HepG2 (cell line): ENCODE measurements around the gene KLHL12. TPM values are rescaled to one million over a fixed set of nuclear protein-coding genes. Genes with fewer than 3 reads are reported as not detected.

Experiments used
- ATAC-seq: fragments of 200-7000 bp; cut with Tn5 transposase; 3 replicates; pipeline ENCODE4 v1.9.1; 2020; ENCODE audit warnings: mild to moderate bottlenecking, moderate library complexity
- BruUV-seq: library from RNA; stranded (reverse); fragments of 400-500 nt; replicated peaks from 2 replicates; lab custom pipeline; 2021; lab: Mats Ljungman, UMichigan
- CTCF ChIA-PET: fragments of 300-600 bp; formaldehyde crosslinking; extraction: SDS; loops from one replicate; lab custom pipeline; 2021; ENCODE audit warnings: low total read pairs, inconsistent platforms, low intra/inter-chr PET ratio; lab: Yijun Ruan, JAX
- POLR2A ChIA-PET: fragments of 350-600 bp; sonication (Branson Sonifier 250); formaldehyde crosslinking; loops from one replicate; lab custom pipeline; 2020; ENCODE audit warnings: antibody characterized with exemption, inconsistent platforms; lab: Yijun Ruan, JAX
- DNase-seq: peaks from one replicate; pipeline ENCODE4 v3.0.0-alpha.2; 2015; ENCODE audit warnings: low spot score
- FAIRE-seq: peaks from 3 replicates; lab custom pipeline; 2011; peaks lifted over from hg19 to GRCh38; lab: Jason Lieb, UNC
- H2AFZ ChIP-seq: one replicate; pipeline ENCODE4 v1.6.1; 2011; ENCODE audit warnings: low read length, inconsistent platforms
- H3K27ac ChIP-seq: fragments of 300-600 bp; 3 replicates; pipeline ENCODE4 v1.8.0; 2011; ENCODE audit warnings: mixed run types, mild to moderate bottlenecking, mixed read lengths, low read length, inconsistent platforms; ENCODE audit not compliant: insufficient read depth; ENCODE audit errors: extremely low read length
- H3K27me3 ChIP-seq, 2 experiments: fragments of 200-600 bp in 1 of 2; 2 replicates in 1 of 2; 3 replicates in 1 of 2; pipeline versions ENCODE4 v1.6.0 to v1.8.0; 2011; ENCODE audit warnings: low read length in 2 of 2, mild to moderate bottlenecking in 2 of 2, moderate library complexity in 2 of 2, inconsistent platforms in 1 of 2; ENCODE audit not compliant: insufficient read depth in 2 of 2, control insufficient read depth in 1 of 2
- H3K36me3 ChIP-seq, 2 experiments: fragments of 200-600 bp in 1 of 2; replicated peaks in 1 of 2; 2 replicates in 1 of 2; 3 replicates in 1 of 2; pipeline versions ENCODE4 v1.5.1 to v1.8.0; 2011; ENCODE audit warnings: low read length in 2 of 2, inconsistent platforms in 1 of 2; ENCODE audit not compliant: insufficient read depth in 2 of 2, control insufficient read depth in 1 of 2
- H3K4me1 ChIP-seq: 2 replicates; pipeline ENCODE4 v1.5.1; 2012; ENCODE audit warnings: low read length, inconsistent platforms; ENCODE audit not compliant: insufficient read depth
- H3K4me2 ChIP-seq: 2 replicates; pipeline ENCODE4 v1.6.0; 2011; ENCODE audit warnings: low read depth, low read length, inconsistent platforms
- H3K4me3 ChIP-seq, 3 experiments: fragments of 200-600 bp in 1 of 3; sonication (generic), shearing (Covaris generic) in 1 of 3; replicated peaks in 1 of 3; 2 replicates each; pipeline ENCODE4 v1.5.1; 2011 to 2016; ENCODE audit warnings: low read length in 3 of 3, inconsistent platforms in 2 of 3, low read depth in 2 of 3, mild to moderate bottlenecking in 2 of 3, control low read depth in 1 of 3, mixed read lengths in 1 of 3; ENCODE audit not compliant: insufficient read depth in 1 of 3
- H3K79me2 ChIP-seq: one replicate; pipeline ENCODE4 v1.6.1; 2011; ENCODE audit warnings: low read length, inconsistent platforms; ENCODE audit not compliant: insufficient read depth
- H3K9ac ChIP-seq: 2 replicates; pipeline ENCODE4 v1.6.0; 2011; ENCODE audit warnings: mild to moderate bottlenecking, low read depth, low read length, inconsistent platforms; ENCODE audit not compliant: insufficient read depth
- H3K9me3 ChIP-seq: 2 replicates; pipeline ENCODE4 v1.5.1; 2012; ENCODE audit warnings: mild to moderate bottlenecking, low read length
- H4K20me1 ChIP-seq: 2 replicates; pipeline ENCODE4 v1.6.0; 2011; ENCODE audit warnings: inconsistent platforms, mild to moderate bottlenecking, low read length, moderate library complexity; ENCODE audit not compliant: insufficient read depth
- CREM ChIP-seq, 2 experiments: sonication (generic) in 1 of 2; formaldehyde crosslinking in 1 of 2; IDR thresholded peaks; 2 replicates each; pipeline versions ENCODE4 v1.4.0 to v1.6.1; 2016 to 2020; ENCODE audit warnings: antibody characterized with exemption in 1 of 2, mild to moderate bottlenecking in 1 of 2, missing genetic modification reagents in 1 of 2
- EED ChIP-seq: sonication (generic); formaldehyde crosslinking; IDR thresholded peaks from 2 replicates; pipeline ENCODE4 v1.5.0; 2020; ENCODE audit warnings: mild to moderate bottlenecking, missing genetic modification reagents
- JDP2 ChIP-seq: sonication (generic); formaldehyde crosslinking; IDR thresholded peaks from 2 replicates; pipeline ENCODE4 v1.8.1; 2022; ENCODE audit warnings: missing genetic modification reagents, borderline replicate concordance
- SMC3 ChIP-seq: IDR thresholded peaks from 2 replicates; pipeline ENCODE4 v1.6.1; 2011; ENCODE audit warnings: low read length, improper control_type of control experiment
- TBL1XR1 ChIP-seq: fragments of 150-350 bp; IDR thresholded peaks from 2 replicates; pipeline ENCODE4 v1.6.1; 2014; ENCODE audit warnings: borderline replicate concordance, low read length; ENCODE audit not compliant: partially characterized antibody
- ZBTB1 ChIP-seq: sonication (generic); formaldehyde crosslinking; IDR thresholded peaks from 2 replicates; pipeline ENCODE4 v1.4.0; 2020; ENCODE audit warnings: missing genetic modification reagents, borderline replicate concordance
- ZBTB3 ChIP-seq: sonication (generic); formaldehyde crosslinking; IDR thresholded peaks from 2 replicates; pipeline ENCODE4 v1.4.0; 2020; ENCODE audit warnings: low read depth, mild to moderate bottlenecking, moderate library complexity, missing genetic modification reagents, borderline replicate concordance
- ZNF207 ChIP-seq: fragments of 450-650 bp; IDR thresholded peaks from 2 replicates; pipeline ENCODE4 v1.6.1; 2016; ENCODE audit warnings: antibody characterized with exemption, borderline replicate concordance
- ZNF256 ChIP-seq: sonication (generic); formaldehyde crosslinking; conservative IDR thresholded peaks from 2 replicates; pipeline ENCODE4 v1.4.0; 2020; ENCODE audit warnings: missing genetic modification reagents
- ZNF496 ChIP-seq: sonication (generic); formaldehyde crosslinking; IDR thresholded peaks from 2 replicates; pipeline ENCODE4 v1.8.1; 2023; ENCODE audit warnings: mild to moderate bottlenecking, moderate library complexity, missing genetic modification reagents; ENCODE audit not compliant: insufficient replicate concordance
- ZNF510 ChIP-seq: sonication (generic); formaldehyde crosslinking; IDR thresholded peaks from 2 replicates; pipeline ENCODE4 v1.4.0; 2020; ENCODE audit warnings: low read depth, mild to moderate bottlenecking, missing genetic modification reagents
- ZNF605 ChIP-seq: sonication (generic); formaldehyde crosslinking; IDR thresholded peaks from 2 replicates; pipeline ENCODE4 v1.8.0; 2022; ENCODE audit warnings: mild to moderate bottlenecking, missing genetic modification reagents
- ZNF619 ChIP-seq: sonication (generic); formaldehyde crosslinking; IDR thresholded peaks from 2 replicates; pipeline ENCODE4 v1.4.0; 2020; ENCODE audit warnings: mild to moderate bottlenecking, missing genetic modification reagents
- WGBS: methylation state at CpG from one replicate; pipeline ENCODE4 v1.1.6; 2017; ENCODE audit warnings: low lambda C conversion rate; 5-methylcytosine and 5-hydroxymethylcytosine counted together
- in situ Hi-C: cut with HindIII; loops from 2 replicates; pipeline ENCODE4 v1.10.0; 2017; ENCODE audit warnings: low pct_unique_long_range_greater_than_20kb; ENCODE audit not compliant: extremely low pct_ligation_motif_present
- intact Hi-C: fragments of 100-400 bp; cut with micrococcal nuclease; formaldehyde crosslinking; loops from one replicate; pipeline ENCODE4 v1.10.0; 2022; ENCODE audit not compliant: unreplicated experiment
- polyA plus RNA-seq, 8 experiments: library from polyadenylated mRNA; depleted of rRNA in 3 of 8; stranded (reverse) in 7 of 8; unstranded in 1 of 8; fragments of >200 nt; fragmentation: Illumina TruSeq in 4 of 8; extraction: Trizol in 4 of 8; gene quantifications; 2 replicates each; pipeline versions ENCODE4 v1.2.1 to v1.2.3, GENCODE V29; 2011 to 2016; ENCODE audit warnings: low read depth in 4 of 8, missing spikeins in 1 of 8, mixed read lengths in 1 of 8; ENCODE audit not compliant: insufficient read depth in 1 of 8
- total RNA-seq, 5 experiments: library from RNA; depleted of rRNA; stranded (reverse); fragments of >200 nt; fragmentation: Illumina TruSeq; extraction: Trizol; gene quantifications; 2 replicates each; pipeline ENCODE4 v1.2.3, GENCODE V29; 2016; ENCODE audit warnings: low read depth in 1 of 5
- TF ChIP-seq, protein P1 (sequence below): sonication (generic); formaldehyde crosslinking; IDR thresholded peaks from 2 replicates; pipeline ENCODE4 v1.4.0; 2020; ENCODE audit warnings: missing genetic modification reagents, low read depth, mild to moderate bottlenecking, borderline replicate concordance

The KLHL12 gene
- total and polyA plus RNA-seq, 2 of the 13 experiments (the other 11 are each of a cell fraction or from before 2014, with no cell fraction given) = 19.2 to 25.2 TPM

DNA sequence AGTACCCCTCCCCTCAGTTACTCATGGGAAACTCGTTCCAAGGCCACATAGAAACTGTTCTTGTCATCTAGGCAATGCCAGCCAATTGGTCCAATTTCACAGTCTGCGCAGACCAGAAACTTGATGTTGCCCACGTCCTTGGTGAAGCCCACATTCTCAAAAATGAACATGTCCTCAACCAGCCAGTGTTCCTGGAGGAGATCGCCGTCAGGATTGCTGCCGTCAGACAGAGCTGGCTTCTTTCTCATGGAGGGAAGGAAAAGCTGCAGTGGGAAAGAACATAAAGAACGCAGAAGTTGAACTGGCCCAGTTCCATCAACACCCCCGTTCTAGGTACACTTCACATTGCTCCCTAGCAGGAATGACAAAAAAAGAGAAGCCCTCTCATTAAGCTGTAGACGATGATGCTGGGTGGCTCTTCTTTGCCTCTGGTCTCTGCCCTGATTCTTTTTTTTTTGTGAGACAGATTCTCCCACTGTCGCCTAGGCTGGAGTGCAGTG, 46.0 kb downstream of the KLHL12 start:
- Histone ChIP-seq H3K79me2 (peaks cover 4% of the 10 kb centered on the region), H3K27me3 (no peaks in the 10 kb centered on the region), H3K9me3 (no peaks in the 10 kb centered on the region), H3K36me3 (peaks cover 7 to 33% of the 10 kb centered on the region in 2 experiments; a peak in 4 of 5 replicates), H3K4me1 (no peaks in the 10 kb centered on the region), H2AFZ (no peak overlapping the region), H3K4me2 (no peak overlapping the region), H3K4me3 (no peak overlapping the region), H3K27ac (no peak overlapping the region), H4K20me1 (no peaks in the 10 kb centered on the region; the same call in 1 of the 2 replicates), H3K9ac (no peak overlapping the region)
- WGBS = 88% methylated on average over 10 of the region's 10 CpGs
- ATAC-seq = no peak
- intact Hi-C loops (loop anchor here (10.0 kb wide), 1 partner anchor 74 kb away; the partner anchor contains the start of gene ADIPOR1), in situ Hi-C loops (no loop called here)
- no peak for DNase-seq
- ChIA-PET CTCF (no interaction called here), POLR2A (interaction anchor here (1.3 kb wide), 1 partner anchor 20 kb away, joined by 3 read pairs; no protein-coding TSS in a partner anchor)
- no peak for TF ChIP-seq ZNF619 (CRISPR knock-in tag)
- TF ChIP-seq, protein P1, sequence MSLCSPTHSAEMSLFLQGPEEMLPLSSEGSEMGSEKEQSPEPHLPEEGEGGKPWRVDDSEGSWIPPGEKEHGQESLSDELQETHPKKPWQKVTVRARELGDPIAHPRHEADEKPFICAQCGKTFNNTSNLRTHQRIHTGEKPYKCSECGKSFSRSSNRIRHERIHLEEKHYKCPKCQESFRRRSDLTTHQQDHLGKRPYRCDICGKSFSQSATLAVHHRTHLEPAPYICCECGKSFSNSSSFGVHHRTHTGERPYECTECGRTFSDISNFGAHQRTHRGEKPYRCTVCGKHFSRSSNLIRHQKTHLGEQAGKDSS (CRISPR knock-in tag) = no peak
- TF ChIP-seq ZBTB3 = no peak
- no peak for TF ChIP-seq JDP2 (CRISPR knock-in tag)
- TF ChIP-seq SMC3 = no peak
- TF ChIP-seq ZNF510 (CRISPR knock-in tag) = no peak
- no peak for TF ChIP-seq ZNF207
- no peak for TF ChIP-seq CREM (IDR thresholded peaks at IDR 0.05)
- TF ChIP-seq CREM (CRISPR knock-in tag; IDR thresholded peaks at IDR 0.05) = no peak
- no peak for TF ChIP-seq TBL1XR1
- TF ChIP-seq ZBTB1 (CRISPR knock-in tag) = no peak
- no peak for TF ChIP-seq ZNF496 (CRISPR knock-in tag)
- TF ChIP-seq EED (CRISPR knock-in tag) = no peak
- no peak for TF ChIP-seq ZNF256 (CRISPR knock-in tag)
- no peak for TF ChIP-seq ZNF605 (CRISPR knock-in tag)
- BruUV-seq = no TSS peak
- FAIRE-seq = no peak
